T-helper 22 cell (primary cell): Measurements from ENCODE around the gene HBB.
"Not testable (repeated sequence)": the region's sequence is repeated elsewhere in the genome, so short reads cannot be mapped to it uniquely, and the experiment has no call there.

Experiments
- DNase-seq: peaks from one replicate; pipeline ENCODE4 v3.0.0-alpha.2; 2020; ENCODE audit warnings: low read depth

HBB gene

GRCh38 chr11:5226732-5227310 lies at the start of gene HBB:
HBB (minus strand) TSS chr11:5227071; CDS start chr11:5227021, 50 bp downstream.
- no peak for DNase-seq

GRCh38 chr11:5275369-5276110 lies 48.7 kb upstream of the HBB start:
- DNase-seq = no peak

GRCh38 chr11:5274395-5274794 lies 47.5 kb upstream of the HBB start:
- no peak for DNase-seq

- DNase-seq = no peak
These were observed 45.6 kb upstream of the HBB start for GRCh38 chr11:5272395-5273017.

GRCh38 chr11:5269715-5270147 lies 42.9 kb upstream of the HBB start, which contains the start of gene HBE1:
HBE1 (minus strand) TSS chr11:5269945; CDS start chr11:5269890, 55 bp downstream.
- DNase-seq = no peak

GRCh38 chr11:5267033-5267563 lies 40.2 kb upstream of the HBB start:
- DNase-seq = no peak

- no peak for DNase-seq
These were observed 39.7 kb upstream of the HBB start for GRCh38 chr11:5266609-5267008.

- no peak for DNase-seq
These were observed 39.0 kb upstream of the HBB start for GRCh38 chr11:5265832-5266231.

GRCh38 chr11:5258543-5259262 lies 31.8 kb upstream of the HBB start:
- DNase-seq = no peak

- no peak for DNase-seq
These were observed 30.4 kb upstream of the HBB start for GRCh38 chr11:5257296-5257695.

- not testable (repeated sequence) for DNase-seq
These were observed 28.0 kb upstream of the HBB start, which contains the start of gene HBG2 for GRCh38 chr11:5254646-5255413. HBG2 (minus strand) TSS chr11:5254781; CDS start chr11:5254728, 53 bp downstream.

- not testable (repeated sequence) for DNase-seq
These were observed 27.2 kb upstream of the HBB start for GRCh38 chr11:5254023-5254422.

- DNase-seq = not testable (repeated sequence)
These were observed 26.6 kb upstream of the HBB start for GRCh38 chr11:5253440-5253839.

- DNase-seq = no peak
These were observed 26.0 kb upstream of the HBB start for GRCh38 chr11:5252919-5253265.

- no peak for DNase-seq
These were observed 25.5 kb upstream of the HBB start for GRCh38 chr11:5252192-5252918.

GRCh38 chr11:5251746-5252145 lies 24.9 kb upstream of the HBB start:
- DNase-seq = no peak

- no peak for DNase-seq
These were observed 23.8 kb upstream of the HBB start for GRCh38 chr11:5250543-5251204.

- not testable (repeated sequence) for DNase-seq
These were observed 23.0 kb upstream of the HBB start, which contains the start of gene HBG1 for GRCh38 chr11:5249807-5250396. HBG1 (minus strand) TSS chr11:5249857; CDS start chr11:5249804, 53 bp downstream.

- not testable (repeated sequence) for DNase-seq
These were observed 21.6 kb upstream of the HBB start for GRCh38 chr11:5248498-5248897.
